ENCODE measurements around the gene FIG4. TPM values are rescaled to one million over a fixed set of nuclear protein-coding genes. Genes with fewer than 3 reads are reported as not detected.

The FIG4 gene
- total and polyA plus RNA-seq, 2 experiments from 2014 or later: 8.0 to 10.9 TPM

GRCh38 chr6:109793792-109794191 lies 102.7 kb downstream of the FIG4 start:
- peak; percentile 78 for DNase-seq (ENCODE audit: low spot score)
- Histone ChIP-seq H3K79me2 (no peaks in the 10 kb centered on the region), H3K9me3 (ENCODE audit: low read depth) (no peaks in the 10 kb centered on the region), H4K20me1 (ENCODE audit: insufficient read depth, poor library complexity, severe bottlenecking) (no peaks in the 10 kb centered on the region), H3K27me3 (no peaks in the 10 kb centered on the region), H3K4me1 (ENCODE audit: insufficient read depth) (peaks cover 5% of the 10 kb centered on the region), H3K9me2 (replicated peaks; ENCODE audit: insufficient read depth) (no peaks in the 10 kb centered on the region), H2AFZ (no peak overlapping the region), H3K4me3 (no peak overlapping the region), H3K36me3 (replicated peaks; ENCODE audit: insufficient read depth, low read depth) (no peaks in the 10 kb centered on the region), H3K27ac (peak overlapping the region; percentile 76), H3K4me2 (no peak overlapping the region)
- WGBS (ENCODE audit: low lambda C conversion rate, missing lambda C conversion rate): 32% methylated on average over 1 of the region's 1 CpG
- TF ChIP-seq EZH2phosphoT487 (IDR thresholded peaks at IDR 0.05; ENCODE audit: low read depth, severe bottlenecking, unreplicated experiment): no peak
- no peak for TF ChIP-seq CTCF (IDR thresholded peaks at IDR 0.05; ENCODE audit: poor library complexity)
- TF ChIP-seq EZH2 (IDR thresholded peaks at IDR 0.05; ENCODE audit: borderline replicate concordance): no peak

- Histone ChIP-seq H3K36me3 (replicated peaks; ENCODE audit: insufficient read depth, low read depth) (no peaks in the 10 kb centered on the region), H3K79me2 (no peaks in the 10 kb centered on the region), H2AFZ (no peak overlapping the region), H3K4me1 (ENCODE audit: insufficient read depth) (peaks cover 5% of the 10 kb centered on the region), H3K4me2 (no peak overlapping the region), H3K4me3 (no peak overlapping the region), H3K9me2 (replicated peaks; ENCODE audit: insufficient read depth) (no peaks in the 10 kb centered on the region), H3K27me3 (no peaks in the 10 kb centered on the region), H3K27ac (peak overlapping the region; percentile 76), H3K9me3 (ENCODE audit: low read depth) (no peaks in the 10 kb centered on the region), H4K20me1 (ENCODE audit: insufficient read depth, poor library complexity, severe bottlenecking) (no peaks in the 10 kb centered on the region)
- TF ChIP-seq CTCF (IDR thresholded peaks at IDR 0.05; ENCODE audit: poor library complexity) (no peak), EZH2 (IDR thresholded peaks at IDR 0.05; ENCODE audit: borderline replicate concordance) (no peak), EZH2phosphoT487 (IDR thresholded peaks at IDR 0.05; ENCODE audit: low read depth, severe bottlenecking, unreplicated experiment) (no peak)
- 70% methylated on average over 6 of the region's 6 CpGs for WGBS (ENCODE audit: low lambda C conversion rate, missing lambda C conversion rate)
- DNase-seq (ENCODE audit: low spot score): peak; percentile 39
These were observed 103.3 kb downstream of the FIG4 start for GRCh38 chr6:109794201-109794923.

GRCh38 chr6:109795994-109796555 lies 105.0 kb downstream of the FIG4 start:
- Histone ChIP-seq H3K79me2 (no peaks in the 10 kb centered on the region), H3K27ac (no peak overlapping the region), H3K9me2 (replicated peaks; ENCODE audit: insufficient read depth) (no peaks in the 10 kb centered on the region), H3K4me1 (ENCODE audit: insufficient read depth) (peaks cover 5% of the 10 kb centered on the region), H3K4me2 (no peak overlapping the region), H2AFZ (no peak overlapping the region), H3K27me3 (no peaks in the 10 kb centered on the region), H3K36me3 (replicated peaks; ENCODE audit: insufficient read depth, low read depth) (no peaks in the 10 kb centered on the region), H3K4me3 (no peak overlapping the region), H4K20me1 (ENCODE audit: insufficient read depth, poor library complexity, severe bottlenecking) (no peaks in the 10 kb centered on the region), H3K9me3 (ENCODE audit: low read depth) (no peaks in the 10 kb centered on the region)
- 91% methylated on average over 4 of the region's 4 CpGs for WGBS (ENCODE audit: low lambda C conversion rate, missing lambda C conversion rate)
- TF ChIP-seq EZH2 (IDR thresholded peaks at IDR 0.05; ENCODE audit: borderline replicate concordance) (no peak), CTCF (IDR thresholded peaks at IDR 0.05; ENCODE audit: poor library complexity) (no peak), EZH2phosphoT487 (IDR thresholded peaks at IDR 0.05; ENCODE audit: low read depth, severe bottlenecking, unreplicated experiment) (no peak)
- no peak for DNase-seq (ENCODE audit: low spot score)
